Left hindlimb (tissue), 1 donor: ENCODE data around the gene SRRT.
"Not testable (repeated sequence)": the region's sequence is repeated elsewhere in the genome, so short reads cannot be mapped to it uniquely, and the experiment has no call there.

Experiments
- DNase-seq: peaks from one replicate; pipeline ENCODE4 v3.0.0-alpha.2; 2018

Gene SRRT

GRCh38 chr7:100895956-100896731 lies 21.2 kb downstream of the SRRT start:
- peak; percentile 48 for DNase-seq

GRCh38 chr7:100896732-100897608 lies 22.1 kb downstream of the SRRT start:
- peak; percentile 62 for DNase-seq

GRCh38 chr7:100897772-100898454 lies 23.0 kb downstream of the SRRT start:
- DNase-seq: no peak

- DNase-seq: no peak
These were observed 24.5 kb downstream of the SRRT start for GRCh38 chr7:100899432-100899831.

GRCh38 chr7:100900978-100901377 lies 26.1 kb downstream of the SRRT start:
- DNase-seq: no peak

GRCh38 chr7:100901921-100902332 lies 27.0 kb downstream of the SRRT start:
- DNase-seq: no peak

- DNase-seq: no peak
These were observed 27.7 kb downstream of the SRRT start for GRCh38 chr7:100902638-100903037.

GRCh38 chr7:100908512-100908911 lies 33.6 kb downstream of the SRRT start:
- no peak for DNase-seq

- DNase-seq: not testable (repeated sequence)
These were observed 35.5 kb downstream of the SRRT start for GRCh38 chr7:100910443-100910842.

- DNase-seq: no peak
These were observed 36.6 kb downstream of the SRRT start for GRCh38 chr7:100911484-100911883.

GRCh38 chr7:100914208-100914878 lies 39.4 kb downstream of the SRRT start:
- DNase-seq: no peak

- DNase-seq: no peak
These were observed 40.1 kb downstream of the SRRT start for GRCh38 chr7:100914879-100915447.

- not testable (repeated sequence) for DNase-seq
These were observed 44.4 kb downstream of the SRRT start for GRCh38 chr7:100919335-100919734.

GRCh38 chr7:100919779-100920437 lies 45.0 kb downstream of the SRRT start:
- DNase-seq: not testable (repeated sequence)

- DNase-seq: no peak
These were observed 46.1 kb downstream of the SRRT start for GRCh38 chr7:100921039-100921438.

GRCh38 chr7:100923616-100924015 lies 48.7 kb downstream of the SRRT start:
- not testable (repeated sequence) for DNase-seq

GRCh38 chr7:100929808-100930174 lies 54.9 kb downstream of the SRRT start:
- no peak for DNase-seq

GRCh38 chr7:100933734-100934133 lies 58.8 kb downstream of the SRRT start:
- no peak for DNase-seq

GRCh38 chr7:100935381-100935780 lies 60.5 kb downstream of the SRRT start:
- not testable (repeated sequence) for DNase-seq

GRCh38 chr7:100936167-100936566 lies 61.3 kb downstream of the SRRT start:
- DNase-seq: not testable (repeated sequence)
